Measurements from ENCODE around the gene ABLIM2. TPM values are rescaled to one million over a fixed set of nuclear protein-coding genes. Genes with fewer than 3 reads are reported as not detected.

The ABLIM2 gene
- total and polyA plus RNA-seq, 2 of the 8 experiments (the other 6 are each of a cell fraction or from before 2014, with no cell fraction given): 2.8 to 3.0 TPM

- no peak for TF ChIP-seq CHD7 (IDR thresholded peaks at IDR 0.05; ENCODE audit: insufficient replicate concordance, low read length)
- TF ChIP-seq SAP30 (IDR thresholded peaks at IDR 0.05; ENCODE audit: insufficient read depth, insufficient replicate concordance, low read length): no peak
- TF ChIP-seq E2F6 (IDR thresholded peaks at IDR 0.05): no peak
- no peak for TF ChIP-seq NANOG (IDR thresholded peaks at IDR 0.05; ENCODE audit: insufficient read depth, low read depth, low read length, poor library complexity, severe bottlenecking)
- TF ChIP-seq CBX5 (IDR thresholded peaks at IDR 0.05; ENCODE audit: low read depth, low read length): no peak
- TF ChIP-seq CEBPB (IDR thresholded peaks at IDR 0.05; ENCODE audit: low read depth, low read length): no peak
- TF ChIP-seq SP4 (IDR thresholded peaks at IDR 0.05; ENCODE audit: low read length): no peak
- no peak for TF ChIP-seq ATF2 (IDR thresholded peaks at IDR 0.05; ENCODE audit: low read length)
- no peak for TF ChIP-seq BACH1 (IDR thresholded peaks at IDR 0.05; ENCODE audit: low read length)
These were observed 35.2 kb downstream of the ABLIM2 start (continued) for GRCh38 chr4:8123389-8123788.

All from H1 (cell line).